Neural progenitor cell (in vitro differentiated cells): ENCODE measurements around the gene TFAP2C. TPM values are rescaled to one million over a fixed set of nuclear protein-coding genes. Genes with fewer than 3 reads are reported as not detected.

Experiments
- DNase-seq: peaks from one replicate; pipeline ENCODE4 v3.0.0-alpha.2; 2016; ENCODE audit warnings: low spot score
- H2AFZ ChIP-seq: fragments of 200-600 bp; sonication (generic); replicated peaks from 2 replicates; pipeline ENCODE4 v1.6.1; 2016; ENCODE audit warnings: antibody characterized with exemption
- H3F3A ChIP-seq: fragments of 200-600 bp; sonication (generic); 2 replicates; pipeline ENCODE4 v1.6.1; 2016; ENCODE audit warnings: antibody characterized with exemption, low read depth
- H3K27ac ChIP-seq: fragments of 200-600 bp; sonication (generic); 2 replicates; pipeline ENCODE4 v1.5.1; 2016; ENCODE audit warnings: mild to moderate bottlenecking
- H3K27me3 ChIP-seq: fragments of 200-600 bp; sonication (generic); 2 replicates; pipeline ENCODE4 v1.6.1; 2016; ENCODE audit warnings: mild to moderate bottlenecking, moderate library complexity
- H3K36me3 ChIP-seq: fragments of 200-600 bp; sonication (generic); 2 replicates; pipeline ENCODE4 v1.5.1; 2016
- H3K4me1 ChIP-seq: fragments of 200-600 bp; sonication (generic); 2 replicates; pipeline ENCODE4 v1.6.1; 2016; ENCODE audit warnings: mixed run types
- H3K4me2 ChIP-seq: fragments of 200-600 bp; sonication (generic); 2 replicates; pipeline ENCODE4 v1.6.1; 2016
- H3K4me3 ChIP-seq: fragments of 200-600 bp; sonication (generic); 2 replicates; pipeline ENCODE4 v1.5.1; 2016
- H3K79me2 ChIP-seq: fragments of 200-600 bp; sonication (generic); 2 replicates; pipeline ENCODE4 v1.6.1; 2016; ENCODE audit warnings: low read depth
- H3K9ac ChIP-seq: fragments of 200-600 bp; sonication (generic); 2 replicates; pipeline ENCODE4 v1.6.1; 2016
- H3K9me3 ChIP-seq: fragments of 200-600 bp; sonication (generic); 2 replicates; pipeline ENCODE4 v1.5.1; 2016; ENCODE audit warnings: low read depth
- H4K20me1 ChIP-seq: fragments of 200-600 bp; sonication (generic); 2 replicates; pipeline ENCODE4 v1.6.1; 2016; ENCODE audit warnings: low read depth
- H3K27ac Mint-ChIP-seq: 3 replicates; pipeline ENCODE4 v1.8.0; 2021; ENCODE audit warnings: mixed read lengths
- H3K27me3 Mint-ChIP-seq: 2 replicates; pipeline ENCODE4 v1.8.0; 2022; ENCODE audit warnings: low read depth, mild to moderate bottlenecking, inconsistent platforms, moderate library complexity, mixed read lengths; ENCODE audit not compliant: insufficient read depth
- H3K36me3 Mint-ChIP-seq: 3 replicates; pipeline ENCODE4 v1.8.0; 2021; ENCODE audit warnings: mixed read lengths
- H3K4me1 Mint-ChIP-seq: 3 replicates; pipeline ENCODE4 v1.8.0; 2021; ENCODE audit warnings: mixed read lengths
- H3K4me3 Mint-ChIP-seq: 3 replicates; pipeline ENCODE4 v1.8.0; 2021; ENCODE audit warnings: mild to moderate bottlenecking, moderate library complexity, mixed read lengths
- H3K9me3 Mint-ChIP-seq: 3 replicates; pipeline ENCODE4 v1.8.0; 2020; ENCODE audit warnings: mixed read lengths
- EZH2 ChIP-seq: fragments of 200-600 bp; sonication (generic); IDR thresholded peaks from 2 replicates; pipeline ENCODE4 v1.6.1; 2017; ENCODE audit warnings: antibody characterized with exemption, mild to moderate bottlenecking, moderate library complexity
- EZH2phosphoT487 ChIP-seq: fragments of 200-600 bp; sonication (generic); IDR thresholded peaks from 2 replicates; pipeline ENCODE4 v1.6.1; 2017; ENCODE audit warnings: antibody characterized with exemption
- total RNA-seq: library from RNA; depleted of rRNA; stranded (reverse); fragments of >200 nt; gene quantifications from 2 replicates; pipeline ENCODE4 v1.2.3, GENCODE V29; 2015; ENCODE audit warnings: low replicate concordance
- TF ChIP-seq, protein P1 (sequence below): fragments of 200-600 bp; sonication (generic); IDR thresholded peaks from 2 replicates; pipeline ENCODE4 v1.5.1; 2017; ENCODE audit warnings: antibody characterized with exemption, mild to moderate bottlenecking

TFAP2C gene
- total RNA-seq, 1 donor from 2014 or later: 0.60 TPM

DNA sequence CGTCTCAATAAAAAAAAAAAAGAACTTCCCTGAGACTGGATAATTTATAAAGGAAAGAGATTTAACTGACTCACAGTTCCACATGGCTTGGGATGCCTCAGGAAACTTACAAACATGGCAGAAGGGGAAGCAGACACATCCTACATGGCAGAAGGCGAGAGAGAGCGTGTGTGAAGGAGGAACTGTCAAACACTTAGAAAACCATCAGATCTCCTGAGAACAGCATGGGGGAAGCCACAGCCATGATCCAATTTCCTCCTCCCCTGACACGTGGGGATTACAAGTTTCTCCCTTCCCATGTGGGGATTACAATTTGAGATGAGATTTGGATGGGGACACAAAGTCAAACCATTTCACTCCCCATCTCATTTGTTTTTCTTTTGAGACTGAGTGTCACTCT lies 46.6 kb upstream of the TFAP2C start:
- Mint-ChIP-seq H3K27ac (no peak overlapping the region), H3K4me3 (no peak overlapping the region), H3K27me3 (peaks cover 2% of the 10 kb centered on the region), H3K9me3 (no peaks in the 10 kb centered on the region), H3K36me3 (no peaks in the 10 kb centered on the region), H3K4me1 (no peaks in the 10 kb centered on the region)
- Histone ChIP-seq H2AFZ (no peak overlapping the region), H3K9ac (no peak overlapping the region), H3F3A (no peaks in the 10 kb centered on the region), H4K20me1 (no peaks in the 10 kb centered on the region), H3K27ac (no peak overlapping the region), H3K27me3 (no peaks in the 10 kb centered on the region), H3K79me2 (no peaks in the 10 kb centered on the region), H3K4me3 (no peak overlapping the region), H3K4me1 (no peaks in the 10 kb centered on the region), H3K36me3 (no peaks in the 10 kb centered on the region), H3K9me3 (no peaks in the 10 kb centered on the region), H3K4me2 (no peak overlapping the region)
- TF ChIP-seq, protein P1, sequence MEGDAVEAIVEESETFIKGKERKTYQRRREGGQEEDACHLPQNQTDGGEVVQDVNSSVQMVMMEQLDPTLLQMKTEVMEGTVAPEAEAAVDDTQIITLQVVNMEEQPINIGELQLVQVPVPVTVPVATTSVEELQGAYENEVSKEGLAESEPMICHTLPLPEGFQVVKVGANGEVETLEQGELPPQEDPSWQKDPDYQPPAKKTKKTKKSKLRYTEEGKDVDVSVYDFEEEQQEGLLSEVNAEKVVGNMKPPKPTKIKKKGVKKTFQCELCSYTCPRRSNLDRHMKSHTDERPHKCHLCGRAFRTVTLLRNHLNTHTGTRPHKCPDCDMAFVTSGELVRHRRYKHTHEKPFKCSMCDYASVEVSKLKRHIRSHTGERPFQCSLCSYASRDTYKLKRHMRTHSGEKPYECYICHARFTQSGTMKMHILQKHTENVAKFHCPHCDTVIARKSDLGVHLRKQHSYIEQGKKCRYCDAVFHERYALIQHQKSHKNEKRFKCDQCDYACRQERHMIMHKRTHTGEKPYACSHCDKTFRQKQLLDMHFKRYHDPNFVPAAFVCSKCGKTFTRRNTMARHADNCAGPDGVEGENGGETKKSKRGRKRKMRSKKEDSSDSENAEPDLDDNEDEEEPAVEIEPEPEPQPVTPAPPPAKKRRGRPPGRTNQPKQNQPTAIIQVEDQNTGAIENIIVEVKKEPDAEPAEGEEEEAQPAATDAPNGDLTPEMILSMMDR: no peak
- no peak for TF ChIP-seq EZH2phosphoT487
- TF ChIP-seq EZH2: no peak
- no peak for DNase-seq

DNA sequence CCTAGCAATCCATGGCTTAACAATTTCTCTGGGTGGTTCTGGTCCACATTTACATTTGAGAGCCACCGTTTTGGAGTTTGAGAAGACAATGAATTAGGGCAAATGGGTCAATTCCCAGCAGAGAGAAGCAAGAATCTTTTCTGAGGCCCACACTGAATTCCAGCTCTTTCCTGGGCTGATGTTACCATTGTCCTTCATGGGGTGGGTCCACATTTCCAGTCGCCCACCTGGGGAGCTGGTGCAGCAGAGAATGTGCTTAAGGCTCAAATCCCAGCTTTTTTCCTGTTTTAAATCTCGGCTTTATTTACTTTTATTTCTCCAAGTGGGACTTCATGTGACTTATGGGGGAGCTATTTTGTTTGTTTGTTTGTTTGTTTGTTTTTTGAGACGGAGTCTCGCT lies 44.2 kb upstream of the TFAP2C start:
- Histone ChIP-seq H3K4me1 (no peaks in the 10 kb centered on the region), H3F3A (no peaks in the 10 kb centered on the region), H3K79me2 (no peaks in the 10 kb centered on the region), H3K27me3 (no peaks in the 10 kb centered on the region), H3K4me3 (no peak overlapping the region), H2AFZ (no peak overlapping the region), H3K9me3 (no peaks in the 10 kb centered on the region), H3K4me2 (no peak overlapping the region), H3K9ac (no peak overlapping the region), H4K20me1 (no peaks in the 10 kb centered on the region), H3K36me3 (no peaks in the 10 kb centered on the region), H3K27ac (no peak overlapping the region)
- peaks cover 2% of the 10 kb centered on the region for H3K27me3 Mint-ChIP-seq
- no peaks in the 10 kb centered on the region for H3K4me1 Mint-ChIP-seq
- TF ChIP-seq EZH2phosphoT487: no peak
- no peak for TF ChIP-seq EZH2
- TF ChIP-seq, protein P1: no peak
- no peaks in the 10 kb centered on the region for H3K9me3 Mint-ChIP-seq
- no peaks in the 10 kb centered on the region for H3K36me3 Mint-ChIP-seq
- DNase-seq: no peak
- no peak overlapping the region for H3K27ac Mint-ChIP-seq
- no peak overlapping the region for H3K4me3 Mint-ChIP-seq

DNA sequence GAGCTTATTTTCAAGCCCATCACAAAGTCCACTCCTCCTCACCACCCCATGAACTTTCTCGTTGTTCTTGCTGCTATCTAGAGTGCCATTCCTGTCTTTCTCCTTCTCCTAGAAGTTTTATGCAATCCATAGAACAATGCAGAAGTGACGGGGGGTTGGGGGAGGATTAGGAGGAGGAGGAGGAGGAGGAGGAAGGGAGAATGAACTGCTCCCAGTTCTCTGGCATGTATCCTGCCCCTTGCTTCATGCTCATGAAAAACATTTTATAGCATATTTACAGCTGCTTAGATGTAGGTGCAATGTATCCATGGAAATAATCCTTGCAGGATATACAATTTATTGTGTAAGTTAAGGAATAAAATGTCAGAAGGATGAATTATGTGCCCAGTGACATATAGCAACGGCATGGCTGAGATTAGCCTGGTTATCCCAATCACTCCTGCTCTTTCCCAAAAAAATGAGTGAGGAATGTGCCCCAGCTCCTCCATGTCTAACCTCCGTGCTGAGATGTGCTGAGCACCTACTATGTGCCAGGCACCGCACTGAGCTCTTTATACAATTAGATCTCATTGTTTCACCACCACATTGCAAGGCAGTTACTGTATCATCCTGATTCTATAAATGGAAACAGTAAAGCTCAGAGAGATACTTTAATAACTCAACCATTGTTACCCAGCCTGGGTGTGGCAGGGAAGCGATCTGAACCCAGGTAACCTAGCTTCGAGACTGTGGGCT lies 41.6 kb upstream of the TFAP2C start:
- Mint-ChIP-seq H3K36me3 (no peaks in the 10 kb centered on the region), H3K4me1 (peaks cover 5% of the 10 kb centered on the region), H3K27ac (no peak overlapping the region), H3K27me3 (peaks cover 4% of the 10 kb centered on the region), H3K9me3 (no peaks in the 10 kb centered on the region), H3K4me3 (no peak overlapping the region)
- no peak overlapping the region for H3K27ac ChIP-seq
- H3K27me3 ChIP-seq: no peaks in the 10 kb centered on the region
- no peak overlapping the region for H3K4me3 ChIP-seq
- no peak overlapping the region for H3K9ac ChIP-seq
- H3K4me1 ChIP-seq: no peaks in the 10 kb centered on the region
- no peaks in the 10 kb centered on the region for H4K20me1 ChIP-seq
- no peaks in the 10 kb centered on the region for H3K9me3 ChIP-seq
- H3K36me3 ChIP-seq: no peaks in the 10 kb centered on the region
- H2AFZ ChIP-seq: no peak overlapping the region
- TF ChIP-seq, protein P1: no peak
- TF ChIP-seq EZH2 (no peak), EZH2phosphoT487 (no peak)
- no peak overlapping the region for H3K4me2 ChIP-seq
- DNase-seq: no peak
- H3F3A ChIP-seq: no peaks in the 10 kb centered on the region
- H3K79me2 ChIP-seq: no peaks in the 10 kb centered on the region
